T-helper 1 cell treated with Interleukin-12 subunit alpha and Interleukin-12 subunit beta and Interleukin-4 antibody, amounts not matched to agents 30 μg/mL and 1 μg/mL, for 36 hours (primary cell): ENCODE data around the gene EVA1A.
"Not testable (repeated sequence)": the region's sequence is repeated elsewhere in the genome, so short reads cannot be mapped to it uniquely, and the experiment has no call there.

Experiments
- H3K27ac Mint-ChIP-seq: one replicate; pipeline ENCODE4 v1.8.0; 2021; ENCODE audit warnings: mild to moderate bottlenecking, mixed read lengths
- H3K27me3 Mint-ChIP-seq: one replicate; pipeline ENCODE4 v1.8.0; 2021; ENCODE audit warnings: low read depth, mixed read lengths
- H3K36me3 Mint-ChIP-seq: one replicate; pipeline ENCODE4 v1.8.0; 2021; ENCODE audit warnings: low read depth, mixed read lengths
- H3K4me1 Mint-ChIP-seq: one replicate; pipeline ENCODE4 v1.8.0; 2021; ENCODE audit warnings: low read depth, mixed read lengths
- H3K4me3 Mint-ChIP-seq: one replicate; pipeline ENCODE4 v1.8.0; 2021; ENCODE audit warnings: mild to moderate bottlenecking, moderate library complexity, mixed read lengths
- H3K9me3 Mint-ChIP-seq: one replicate; pipeline ENCODE4 v1.8.0; 2021; ENCODE audit warnings: mixed read lengths

The EVA1A gene

DNA sequence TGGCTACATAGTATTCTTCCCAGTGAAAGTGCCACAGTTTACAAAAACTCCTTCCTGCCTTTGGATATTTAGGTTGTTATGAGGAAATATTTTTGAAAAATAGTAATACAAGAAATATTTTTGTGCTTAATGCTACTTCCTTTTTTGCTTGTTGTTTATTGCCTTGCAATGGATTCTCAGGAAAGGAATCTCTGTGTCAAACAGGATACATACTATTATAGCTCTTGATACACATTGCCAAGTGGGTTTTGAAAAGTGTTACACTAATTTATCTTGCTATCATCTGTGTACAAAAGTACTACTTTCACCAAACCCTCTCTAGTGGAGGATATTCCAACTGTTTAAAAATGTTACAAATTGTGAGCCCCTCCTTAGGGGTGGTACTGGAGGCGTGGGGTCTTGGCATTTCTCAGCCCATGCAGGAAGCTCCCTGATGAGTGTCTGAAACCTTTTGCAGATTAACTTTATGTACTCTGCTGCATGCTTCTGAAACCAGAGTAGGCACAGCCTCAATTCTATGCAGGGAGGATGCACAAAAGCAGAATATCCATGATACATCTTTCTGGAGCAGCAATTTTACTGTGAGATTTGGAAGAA, 54.5 kb downstream of the EVA1A start:
- Mint-ChIP-seq H3K27ac (no peak overlapping the region), H3K4me1 (no peaks in the 10 kb centered on the region), H3K4me3 (no peak overlapping the region), H3K36me3 (no peaks in the 10 kb centered on the region), H3K27me3 (no peaks in the 10 kb centered on the region), H3K9me3 (peaks cover 4% of the 10 kb centered on the region)

DNA sequence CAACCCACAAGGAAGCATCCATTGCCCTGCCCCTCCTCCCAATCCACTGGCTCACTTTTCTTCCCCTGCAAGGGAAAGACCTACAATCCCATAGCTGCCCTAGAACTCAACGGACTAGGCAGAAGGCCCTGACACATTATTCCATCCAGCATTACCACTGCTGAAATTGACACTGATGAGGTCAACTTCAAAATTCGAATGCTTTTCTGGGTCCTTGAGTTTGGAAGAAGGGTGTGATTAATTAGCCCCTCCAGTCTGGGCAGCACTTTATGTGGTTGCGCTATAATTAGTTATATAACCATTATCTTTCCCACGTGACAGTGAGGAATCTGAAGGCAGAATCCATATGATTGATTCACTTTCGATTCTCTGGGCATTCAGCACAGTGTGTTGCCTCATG, 55.7 kb downstream of the EVA1A start:
- H3K27ac Mint-ChIP-seq: no peak overlapping the region
- no peaks in the 10 kb centered on the region for H3K36me3 Mint-ChIP-seq
- H3K27me3 Mint-ChIP-seq: no peaks in the 10 kb centered on the region
- H3K4me1 Mint-ChIP-seq: no peaks in the 10 kb centered on the region
- H3K4me3 Mint-ChIP-seq: no peak overlapping the region
- peaks cover 4% of the 10 kb centered on the region for H3K9me3 Mint-ChIP-seq

DNA sequence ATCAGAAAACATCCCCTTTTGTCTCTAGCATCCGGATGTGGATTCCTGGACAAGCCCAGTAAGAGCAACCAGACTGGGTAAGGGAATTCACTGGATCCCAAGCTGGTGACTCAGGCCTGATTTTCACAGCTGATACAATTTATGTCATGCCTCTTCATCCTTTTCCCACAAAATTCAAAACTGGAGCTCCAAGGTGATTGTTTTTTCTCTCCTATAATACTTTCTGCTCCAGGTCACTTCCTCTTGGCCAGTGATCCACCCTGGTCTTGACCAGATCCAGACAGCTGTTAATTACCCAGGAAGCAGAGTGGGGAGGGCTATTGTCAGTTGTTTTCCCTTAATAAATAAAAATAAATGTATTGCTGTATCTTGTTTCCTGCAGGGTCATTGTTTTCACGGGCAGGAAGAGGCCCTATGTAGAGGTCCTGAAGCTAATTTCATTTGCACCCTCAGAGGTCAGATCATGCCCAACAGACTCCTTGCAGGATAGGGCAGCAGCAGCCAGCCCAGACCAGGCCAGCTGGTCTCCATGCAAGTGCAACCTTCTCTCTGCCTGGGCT, 57.6 kb downstream of the EVA1A start:
- Mint-ChIP-seq H3K27me3 (no peaks in the 10 kb centered on the region), H3K36me3 (no peaks in the 10 kb centered on the region), H3K9me3 (no peaks in the 10 kb centered on the region), H3K4me3 (no peak overlapping the region), H3K4me1 (no peaks in the 10 kb centered on the region), H3K27ac (no peak overlapping the region)

DNA sequence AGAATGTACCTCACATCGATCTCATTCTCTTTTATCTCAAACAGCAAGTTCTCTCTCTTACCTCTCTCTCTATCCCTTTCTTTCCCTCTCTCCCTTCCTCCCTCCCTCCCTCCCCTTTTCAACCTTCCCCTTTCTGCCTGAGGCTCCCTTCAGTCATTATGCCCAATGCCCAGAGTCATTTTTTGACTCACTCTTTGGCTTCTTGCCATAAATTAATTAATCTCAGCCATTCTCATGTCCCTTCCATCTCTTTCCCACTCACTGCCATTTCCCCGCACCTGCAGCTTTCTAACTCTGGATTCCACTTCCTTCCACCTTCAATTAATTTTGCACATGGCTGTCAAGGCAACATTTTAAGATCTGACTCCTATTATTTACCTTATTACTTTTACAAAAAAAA, 60.1 kb downstream of the EVA1A start:
- Mint-ChIP-seq H3K4me1 (no peaks in the 10 kb centered on the region), H3K27ac (no peak overlapping the region), H3K36me3 (no peaks in the 10 kb centered on the region), H3K27me3 (peaks cover 6% of the 10 kb centered on the region), H3K9me3 (no peaks in the 10 kb centered on the region), H3K4me3 (no peak overlapping the region)

DNA sequence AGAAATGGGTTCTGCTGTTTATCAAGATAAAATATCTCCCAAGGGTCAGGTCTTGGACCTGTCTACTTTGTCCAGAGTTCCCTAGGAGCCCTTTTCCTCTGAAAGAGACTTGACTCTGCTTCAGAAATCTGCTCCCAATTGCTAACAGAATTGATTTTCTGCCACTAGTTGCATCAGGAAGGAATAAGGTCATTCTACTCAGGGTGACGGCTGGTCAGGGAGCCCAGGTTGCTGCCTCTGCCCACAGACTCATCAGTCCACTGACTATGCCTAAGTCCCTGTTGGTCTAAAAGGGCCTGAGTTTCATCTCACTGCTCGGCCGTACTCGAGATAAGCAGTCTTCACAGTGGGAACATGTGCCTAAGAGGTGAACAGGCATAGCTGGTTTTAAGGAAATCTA, 61.2 kb downstream of the EVA1A start:
- H3K27ac Mint-ChIP-seq: no peak overlapping the region
- peaks cover 6% of the 10 kb centered on the region for H3K27me3 Mint-ChIP-seq
- H3K9me3 Mint-ChIP-seq: no peaks in the 10 kb centered on the region
- H3K4me1 Mint-ChIP-seq: no peaks in the 10 kb centered on the region
- H3K4me3 Mint-ChIP-seq: no peak overlapping the region
- no peaks in the 10 kb centered on the region for H3K36me3 Mint-ChIP-seq

DNA sequence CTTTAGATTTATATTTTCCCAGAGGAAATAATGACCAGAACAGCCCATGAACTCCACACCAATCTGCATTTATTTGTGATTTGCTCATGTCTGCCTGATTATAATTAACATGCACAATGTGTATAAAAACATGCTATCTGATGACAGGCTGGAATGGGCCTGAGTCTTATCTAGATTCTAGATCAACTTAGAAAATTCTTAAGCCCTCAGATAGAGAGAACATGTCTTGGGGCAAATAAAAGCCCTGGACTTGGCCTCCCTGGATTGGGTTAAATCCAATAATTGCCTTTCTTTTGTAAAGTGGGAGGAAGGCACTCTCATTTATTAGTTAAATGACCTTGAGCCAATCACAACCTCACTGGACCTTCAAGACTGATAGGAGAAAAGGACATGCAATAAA, 61.8 kb downstream of the EVA1A start:
- Mint-ChIP-seq H3K4me3 (no peak overlapping the region), H3K27ac (no peak overlapping the region), H3K9me3 (no peaks in the 10 kb centered on the region), H3K36me3 (no peaks in the 10 kb centered on the region), H3K27me3 (peaks cover 6% of the 10 kb centered on the region), H3K4me1 (no peaks in the 10 kb centered on the region)

DNA sequence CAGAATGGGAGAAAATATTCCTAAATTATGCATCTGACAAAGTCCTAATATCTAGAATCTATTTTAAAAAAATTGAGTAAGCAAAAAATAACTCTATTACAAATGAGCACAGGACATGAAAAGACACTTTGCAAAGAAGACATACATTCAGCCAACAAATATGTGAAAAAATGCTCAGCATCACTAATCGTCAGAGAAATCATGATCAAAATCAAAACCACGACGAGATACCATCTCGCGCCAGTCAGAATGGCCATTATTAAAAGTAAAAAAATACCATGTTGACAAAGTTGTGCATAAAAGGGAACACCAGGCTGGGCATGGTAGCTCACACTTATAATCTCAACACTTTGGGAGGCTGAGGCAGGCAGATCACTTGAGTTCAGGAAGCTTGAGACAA, 63.5 kb downstream of the EVA1A start:
- Mint-ChIP-seq H3K4me3 (no peak overlapping the region), H3K36me3 (no peaks in the 10 kb centered on the region), H3K27ac (no peak overlapping the region)

DNA sequence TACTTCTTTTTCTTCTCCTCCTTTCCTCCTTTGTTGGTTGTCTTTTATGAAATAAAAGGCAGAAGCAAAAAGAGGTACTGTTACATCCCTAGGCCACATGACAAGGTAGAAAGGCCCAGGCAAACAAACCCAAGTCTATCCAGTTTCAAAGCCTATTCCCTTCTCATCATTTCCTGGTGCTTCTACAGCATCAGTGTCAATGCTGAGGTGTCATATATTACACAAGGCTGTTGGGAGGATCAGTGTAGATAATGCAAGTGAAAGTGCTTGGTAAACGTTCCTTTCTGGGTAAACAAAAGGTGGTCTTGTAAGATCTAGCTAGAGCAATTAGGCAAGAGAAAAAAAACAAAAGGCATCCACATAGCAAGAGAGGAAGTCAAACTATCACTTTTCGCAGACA, 64.9 kb downstream of the EVA1A start:
- Mint-ChIP-seq H3K27me3 (peaks cover 6% of the 10 kb centered on the region), H3K27ac (no peak overlapping the region), H3K36me3 (no peaks in the 10 kb centered on the region), H3K4me1 (no peaks in the 10 kb centered on the region), H3K4me3 (no peak overlapping the region), H3K9me3 (no peaks in the 10 kb centered on the region)

More for the DNA sequence above, 63.5 kb downstream of the EVA1A start:
- Mint-ChIP-seq H3K27me3 (peaks cover 6% of the 10 kb centered on the region), H3K9me3 (no peaks in the 10 kb centered on the region), H3K4me1 (no peaks in the 10 kb centered on the region)

DNA sequence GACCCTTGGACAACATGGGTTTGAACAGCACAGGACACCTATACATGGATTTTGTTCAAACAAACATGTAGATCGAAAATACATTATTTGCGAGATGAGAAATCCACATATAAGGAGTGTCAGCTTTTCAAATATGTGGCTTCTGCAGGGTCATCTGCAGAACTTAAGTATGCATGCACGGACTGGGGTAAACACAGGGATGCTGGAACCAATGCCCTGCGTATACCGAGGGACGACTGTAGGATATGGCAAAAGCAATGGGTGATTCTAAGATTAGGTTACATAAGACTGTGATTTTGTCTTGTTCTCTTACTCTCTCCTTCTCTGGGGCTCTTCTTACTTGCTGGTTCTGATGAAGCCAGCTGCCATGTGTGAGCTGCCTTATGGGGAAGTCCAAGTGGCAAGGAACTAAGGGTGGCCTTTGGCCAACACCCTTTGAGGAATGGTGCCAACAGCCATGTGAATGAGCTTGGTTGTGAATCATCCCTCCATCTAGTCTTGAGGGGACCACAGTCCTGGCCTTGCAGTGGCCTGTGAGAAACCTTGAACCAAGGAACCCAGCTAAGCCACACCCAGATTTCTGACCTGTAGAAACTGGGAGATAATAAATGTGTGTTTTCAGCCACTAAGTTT, 66.5 kb downstream of the EVA1A start:
- Mint-ChIP-seq H3K27me3 (peaks cover 6% of the 10 kb centered on the region), H3K9me3 (no peaks in the 10 kb centered on the region), H3K4me1 (no peaks in the 10 kb centered on the region), H3K36me3 (no peaks in the 10 kb centered on the region), H3K27ac (no peak overlapping the region), H3K4me3 (no peak overlapping the region)

DNA sequence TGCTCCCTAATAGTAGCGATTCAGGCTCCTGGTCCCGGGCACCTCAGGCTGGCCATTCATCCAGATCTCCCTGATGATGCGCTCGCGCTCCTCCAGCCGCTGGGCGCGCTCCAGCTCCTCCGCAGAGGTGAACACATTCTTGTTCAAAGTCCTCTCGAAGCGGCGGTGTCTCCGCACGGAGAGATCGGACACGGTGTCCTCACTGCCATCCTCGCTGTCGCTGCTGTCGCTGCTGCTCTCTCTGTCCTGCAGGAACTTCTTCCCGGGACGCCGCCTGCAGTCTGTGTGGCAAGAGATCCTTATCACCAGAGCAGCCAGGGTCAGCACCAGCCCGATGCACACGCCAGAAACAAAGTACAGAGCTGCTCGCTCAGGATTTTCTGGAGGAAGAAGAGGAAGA, 67.5 kb downstream of the EVA1A start:
- Mint-ChIP-seq H3K9me3 (no peaks in the 10 kb centered on the region), H3K4me1 (no peaks in the 10 kb centered on the region), H3K27me3 (peaks cover 6% of the 10 kb centered on the region), H3K4me3 (no peak overlapping the region), H3K27ac (no peak overlapping the region), H3K36me3 (no peaks in the 10 kb centered on the region)

DNA sequence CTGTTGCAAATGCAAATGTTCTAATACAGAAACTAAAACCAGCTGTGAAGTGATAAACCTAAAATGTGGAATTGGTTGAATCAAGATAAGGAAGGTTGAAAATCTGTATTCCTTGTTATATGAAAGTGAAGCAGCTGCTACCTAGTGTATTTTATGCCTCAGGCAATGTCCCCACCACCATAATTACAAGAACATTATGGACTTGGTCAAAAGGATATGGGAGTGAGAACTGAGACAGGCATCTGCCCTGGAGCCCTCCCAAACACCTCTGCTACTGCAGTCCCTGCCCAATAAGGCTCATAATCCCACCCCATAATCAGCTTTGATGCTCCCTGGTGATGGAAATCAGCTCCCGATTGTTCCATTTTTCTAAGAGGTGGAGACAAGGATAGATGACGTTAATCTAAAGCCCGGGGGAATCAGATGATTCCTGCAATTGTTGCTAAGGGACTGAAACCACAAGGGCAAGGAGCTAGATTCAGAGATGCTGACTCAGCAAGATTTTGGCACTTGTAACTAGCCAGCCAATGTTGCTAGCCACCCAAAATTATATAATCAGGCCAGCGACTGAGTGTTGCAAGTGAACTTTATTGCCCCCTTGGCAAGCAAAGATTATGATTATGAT, 69.5 kb downstream of the EVA1A start:
- H3K27ac Mint-ChIP-seq: no peak overlapping the region
- H3K4me1 Mint-ChIP-seq: no peaks in the 10 kb centered on the region
- no peaks in the 10 kb centered on the region for H3K36me3 Mint-ChIP-seq
- no peaks in the 10 kb centered on the region for H3K9me3 Mint-ChIP-seq
- no peak overlapping the region for H3K4me3 Mint-ChIP-seq
- H3K27me3 Mint-ChIP-seq: no peaks in the 10 kb centered on the region

DNA sequence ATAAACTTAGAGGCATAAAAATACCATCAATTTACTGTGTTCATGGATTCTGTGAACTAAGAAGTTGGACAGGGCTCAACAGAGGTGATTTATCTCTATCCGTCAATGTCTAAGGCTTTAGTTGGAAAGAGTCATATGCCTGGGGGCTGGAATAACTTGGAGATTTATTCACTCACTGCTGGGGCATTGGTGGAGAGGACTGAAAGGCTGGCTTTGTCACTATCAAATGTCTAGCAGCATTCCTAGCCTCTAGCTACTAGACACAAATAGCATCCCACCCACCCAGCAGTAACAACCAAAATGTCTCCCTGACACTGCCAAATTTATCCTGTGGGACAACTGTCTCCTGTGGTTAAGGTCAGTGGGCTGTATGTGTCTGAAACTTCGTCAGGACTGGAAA, 71.0 kb downstream of the EVA1A start:
- Mint-ChIP-seq H3K27ac (no peak overlapping the region), H3K27me3 (no peaks in the 10 kb centered on the region), H3K9me3 (no peaks in the 10 kb centered on the region), H3K4me3 (no peak overlapping the region), H3K36me3 (no peaks in the 10 kb centered on the region), H3K4me1 (no peaks in the 10 kb centered on the region)

DNA sequence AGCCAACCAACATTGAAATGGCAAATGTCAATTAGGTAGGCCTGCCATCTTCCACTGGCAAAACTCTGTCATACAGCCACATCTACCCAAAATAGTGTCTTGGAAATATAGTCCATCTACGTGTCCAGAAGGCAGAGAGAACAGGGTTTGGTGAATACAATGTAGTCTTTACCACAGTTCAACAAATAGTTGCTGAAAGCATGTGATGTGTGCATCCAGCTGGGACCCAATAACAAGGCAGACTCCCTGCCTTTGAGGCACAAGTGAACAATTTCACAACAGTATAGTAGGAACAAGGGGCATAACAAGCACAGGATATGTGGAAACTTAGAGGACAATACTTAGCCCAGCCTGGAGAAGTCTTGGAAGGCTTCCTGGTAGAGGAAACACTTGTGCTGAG, 72.6 kb downstream of the EVA1A start:
- H3K9me3 Mint-ChIP-seq: no peaks in the 10 kb centered on the region
- H3K36me3 Mint-ChIP-seq: no peaks in the 10 kb centered on the region
- H3K27me3 Mint-ChIP-seq: peaks cover 3% of the 10 kb centered on the region
- no peak overlapping the region for H3K4me3 Mint-ChIP-seq
- H3K27ac Mint-ChIP-seq: no peak overlapping the region
- H3K4me1 Mint-ChIP-seq: no peaks in the 10 kb centered on the region

DNA sequence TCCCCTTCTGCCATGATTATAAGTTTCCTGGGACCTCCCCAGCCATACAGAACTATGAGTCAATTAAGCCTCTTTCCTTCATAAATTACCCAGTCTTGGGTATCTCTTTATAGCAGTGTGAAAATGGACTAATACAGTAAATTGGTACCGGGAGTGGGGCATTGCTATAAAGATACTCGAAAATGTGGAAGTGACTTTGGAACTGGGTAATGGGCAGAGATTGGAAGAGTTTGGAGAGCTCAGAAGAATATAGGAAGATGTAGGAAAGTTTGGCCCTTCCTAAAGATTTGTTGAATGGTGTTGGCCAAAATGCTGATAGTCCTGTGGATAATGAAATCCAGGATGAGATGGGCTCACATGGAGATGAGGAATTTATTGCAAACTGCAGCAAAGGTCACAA, 74.0 kb downstream of the EVA1A start:
- not testable (repeated sequence) for H3K4me1 Mint-ChIP-seq, H3K36me3 Mint-ChIP-seq, H3K27ac Mint-ChIP-seq, H3K9me3 Mint-ChIP-seq, H3K4me3 Mint-ChIP-seq, H3K27me3 Mint-ChIP-seq

DNA sequence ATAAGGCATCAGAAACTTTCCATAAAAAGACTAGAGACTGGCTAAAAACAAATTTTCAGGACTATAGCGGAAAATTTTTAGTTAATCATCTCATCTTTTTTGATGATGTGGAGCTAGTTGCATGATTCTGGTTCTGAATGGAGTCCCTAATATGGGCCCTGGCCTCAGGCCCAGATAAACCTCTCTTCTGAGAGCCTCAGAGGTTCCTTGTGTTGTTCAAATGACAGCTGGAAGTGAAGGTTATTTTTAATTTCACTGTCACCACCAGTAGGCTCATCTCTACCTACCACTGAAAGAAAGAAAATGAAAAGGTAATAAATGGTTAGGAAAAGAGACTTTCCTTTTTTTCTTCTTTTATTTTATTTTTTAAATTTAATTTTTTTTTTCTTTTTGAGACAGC, 75.9 kb downstream of the EVA1A start:
- no peak overlapping the region for H3K27ac Mint-ChIP-seq
- H3K36me3 Mint-ChIP-seq: no peaks in the 10 kb centered on the region
- H3K4me3 Mint-ChIP-seq: no peak overlapping the region
- H3K27me3 Mint-ChIP-seq: peaks cover 3% of the 10 kb centered on the region
- H3K9me3 Mint-ChIP-seq: no peaks in the 10 kb centered on the region
- H3K4me1 Mint-ChIP-seq: no peaks in the 10 kb centered on the region
